PFSK-1 (cell line): Measurements from ENCODE around the gene PPOX.

Source experiments
- POLR2AphosphoS5 ChIP-seq: IDR thresholded peaks from 2 replicates; pipeline ENCODE4 v1.6.1; 2012; ENCODE audit warnings: low read depth, mild to moderate bottlenecking, control low read depth, low read length, moderate library complexity
- TAF1 ChIP-seq: IDR thresholded peaks from 2 replicates; pipeline ENCODE4 v1.6.1; 2012; ENCODE audit warnings: low read length, control low read depth, borderline replicate concordance; ENCODE audit not compliant: insufficient read depth
- TF ChIP-seq, protein P1 (sequence below), 2 experiments: IDR thresholded peaks; 2 replicates each; pipeline versions ENCODE4 v1.6.1 to v1.8.0; 2011 to 2012; ENCODE audit warnings: low read depth in 2 of 2, low read length in 2 of 2, control low read depth in 1 of 2, inconsistent platforms in 1 of 2, mild to moderate bottlenecking in 1 of 2, moderate library complexity in 1 of 2; ENCODE audit not compliant: insufficient read depth in 1 of 2

DNA sequence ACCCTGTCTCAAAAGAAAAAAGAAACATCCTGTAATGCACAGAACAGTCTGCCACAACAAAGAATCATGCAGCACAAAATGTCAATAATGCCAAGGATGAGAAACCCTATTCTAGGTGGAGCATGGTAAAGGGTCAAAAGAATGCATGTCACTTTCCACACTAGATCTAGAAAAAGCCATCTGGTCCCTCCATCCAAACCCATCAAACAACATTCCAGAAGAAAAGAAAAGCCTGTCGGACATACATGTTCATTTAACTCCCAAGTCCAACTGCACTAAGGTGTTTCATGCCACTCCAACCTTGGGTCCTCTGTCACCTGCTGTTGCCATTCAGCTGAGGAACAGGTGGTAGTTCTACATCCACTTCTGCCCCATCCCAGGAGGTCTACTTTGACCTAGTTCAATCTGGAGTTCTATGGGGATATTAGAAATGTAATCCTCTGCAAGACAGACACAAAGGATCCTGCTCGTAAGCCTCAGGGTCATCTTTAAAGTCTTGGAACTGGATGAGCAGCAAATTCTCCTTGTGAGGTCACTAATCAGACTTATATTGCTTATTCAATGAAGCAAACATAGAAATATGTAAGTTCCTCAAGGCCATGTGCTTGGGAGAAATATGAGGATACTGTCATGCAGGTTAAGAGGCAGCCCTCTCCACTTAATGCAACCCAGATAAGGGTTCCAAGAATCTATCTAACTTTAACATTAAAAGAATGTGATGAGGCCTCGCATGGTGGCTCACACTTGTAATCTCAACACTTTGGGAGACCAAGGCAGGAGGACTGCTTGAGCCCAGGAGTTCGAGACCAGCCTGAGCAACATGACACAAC lies 37.4 kb upstream of the PPOX start:
- TF ChIP-seq POLR2AphosphoS5 = no peak
- TF ChIP-seq, protein P1, sequence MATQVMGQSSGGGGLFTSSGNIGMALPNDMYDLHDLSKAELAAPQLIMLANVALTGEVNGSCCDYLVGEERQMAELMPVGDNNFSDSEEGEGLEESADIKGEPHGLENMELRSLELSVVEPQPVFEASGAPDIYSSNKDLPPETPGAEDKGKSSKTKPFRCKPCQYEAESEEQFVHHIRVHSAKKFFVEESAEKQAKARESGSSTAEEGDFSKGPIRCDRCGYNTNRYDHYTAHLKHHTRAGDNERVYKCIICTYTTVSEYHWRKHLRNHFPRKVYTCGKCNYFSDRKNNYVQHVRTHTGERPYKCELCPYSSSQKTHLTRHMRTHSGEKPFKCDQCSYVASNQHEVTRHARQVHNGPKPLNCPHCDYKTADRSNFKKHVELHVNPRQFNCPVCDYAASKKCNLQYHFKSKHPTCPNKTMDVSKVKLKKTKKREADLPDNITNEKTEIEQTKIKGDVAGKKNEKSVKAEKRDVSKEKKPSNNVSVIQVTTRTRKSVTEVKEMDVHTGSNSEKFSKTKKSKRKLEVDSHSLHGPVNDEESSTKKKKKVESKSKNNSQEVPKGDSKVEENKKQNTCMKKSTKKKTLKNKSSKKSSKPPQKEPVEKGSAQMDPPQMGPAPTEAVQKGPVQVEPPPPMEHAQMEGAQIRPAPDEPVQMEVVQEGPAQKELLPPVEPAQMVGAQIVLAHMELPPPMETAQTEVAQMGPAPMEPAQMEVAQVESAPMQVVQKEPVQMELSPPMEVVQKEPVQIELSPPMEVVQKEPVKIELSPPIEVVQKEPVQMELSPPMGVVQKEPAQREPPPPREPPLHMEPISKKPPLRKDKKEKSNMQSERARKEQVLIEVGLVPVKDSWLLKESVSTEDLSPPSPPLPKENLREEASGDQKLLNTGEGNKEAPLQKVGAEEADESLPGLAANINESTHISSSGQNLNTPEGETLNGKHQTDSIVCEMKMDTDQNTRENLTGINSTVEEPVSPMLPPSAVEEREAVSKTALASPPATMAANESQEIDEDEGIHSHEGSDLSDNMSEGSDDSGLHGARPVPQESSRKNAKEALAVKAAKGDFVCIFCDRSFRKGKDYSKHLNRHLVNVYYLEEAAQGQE (IDR thresholded peaks at IDR 0.05; ENCODE audit: insufficient read depth in 1 of 2, low read depth in 2 of 2, low read length in 2 of 2) = no peak
- no peak for TF ChIP-seq TAF1
